NCI-H2227 (cell line): ENCODE measurements around the gene PRKCA.
"Not testable (repeated sequence)": the region's sequence is repeated elsewhere in the genome, so short reads cannot be mapped to it uniquely, and the experiment has no call there.

Source experiments
- DNase-seq: peaks from one replicate; lab custom pipeline; 2025; ENCODE audit not compliant: unreplicated experiment; lab: John Stamatoyannopoulos, UW

PRKCA gene

GRCh38 chr17:66432411-66432957 lies 130.1 kb downstream of the PRKCA start:
- no peak for DNase-seq

- DNase-seq = no peak
Measured at GRCh38 chr17:66432996-66433551, 130.7 kb downstream of the PRKCA start.

GRCh38 chr17:66435182-66435581 lies 132.8 kb downstream of the PRKCA start:
- no peak for DNase-seq

GRCh38 chr17:66436631-66437030 lies 134.2 kb downstream of the PRKCA start:
- DNase-seq = no peak

GRCh38 chr17:66437476-66438026 lies 135.1 kb downstream of the PRKCA start:
- no peak for DNase-seq

- DNase-seq = no peak
Measured at GRCh38 chr17:66438101-66438500, 135.7 kb downstream of the PRKCA start.

- DNase-seq = no peak
Measured at GRCh38 chr17:66441101-66441661, 138.8 kb downstream of the PRKCA start.

- no peak for DNase-seq
Measured at GRCh38 chr17:66443166-66443565, 140.8 kb downstream of the PRKCA start.

GRCh38 chr17:66443606-66444005 lies 141.2 kb downstream of the PRKCA start:
- DNase-seq = no peak

GRCh38 chr17:66444031-66444430 lies 141.6 kb downstream of the PRKCA start:
- DNase-seq = no peak

- no peak for DNase-seq
Measured at GRCh38 chr17:66445229-66445628, 142.8 kb downstream of the PRKCA start.

- no peak for DNase-seq
Measured at GRCh38 chr17:66446419-66446818, 144.0 kb downstream of the PRKCA start.

GRCh38 chr17:66447159-66447558 lies 144.7 kb downstream of the PRKCA start:
- no peak for DNase-seq

- DNase-seq = no peak
Measured at GRCh38 chr17:66448026-66448639, 145.7 kb downstream of the PRKCA start.

- DNase-seq = no peak
Measured at GRCh38 chr17:66449418-66449977, 147.1 kb downstream of the PRKCA start.

GRCh38 chr17:66450008-66450851 lies 147.8 kb downstream of the PRKCA start:
- no peak for DNase-seq

GRCh38 chr17:66450852-66451158 lies 148.4 kb downstream of the PRKCA start:
- DNase-seq = no peak

- DNase-seq = no peak
Measured at GRCh38 chr17:66451188-66452149, 149.1 kb downstream of the PRKCA start.

- DNase-seq = no peak
Measured at GRCh38 chr17:66455060-66455459, 152.6 kb downstream of the PRKCA start.

GRCh38 chr17:66457499-66457898 lies 155.1 kb downstream of the PRKCA start:
- not testable (repeated sequence) for DNase-seq
